ENCODE results near the gene GLDN. TPM values are rescaled to one million over a fixed set of nuclear protein-coding genes. Genes with fewer than 3 reads are reported as not detected.

GLDN gene
- total RNA-seq = 1 to 10 TPM; 1.2 to 1.4 TPM

DNA sequence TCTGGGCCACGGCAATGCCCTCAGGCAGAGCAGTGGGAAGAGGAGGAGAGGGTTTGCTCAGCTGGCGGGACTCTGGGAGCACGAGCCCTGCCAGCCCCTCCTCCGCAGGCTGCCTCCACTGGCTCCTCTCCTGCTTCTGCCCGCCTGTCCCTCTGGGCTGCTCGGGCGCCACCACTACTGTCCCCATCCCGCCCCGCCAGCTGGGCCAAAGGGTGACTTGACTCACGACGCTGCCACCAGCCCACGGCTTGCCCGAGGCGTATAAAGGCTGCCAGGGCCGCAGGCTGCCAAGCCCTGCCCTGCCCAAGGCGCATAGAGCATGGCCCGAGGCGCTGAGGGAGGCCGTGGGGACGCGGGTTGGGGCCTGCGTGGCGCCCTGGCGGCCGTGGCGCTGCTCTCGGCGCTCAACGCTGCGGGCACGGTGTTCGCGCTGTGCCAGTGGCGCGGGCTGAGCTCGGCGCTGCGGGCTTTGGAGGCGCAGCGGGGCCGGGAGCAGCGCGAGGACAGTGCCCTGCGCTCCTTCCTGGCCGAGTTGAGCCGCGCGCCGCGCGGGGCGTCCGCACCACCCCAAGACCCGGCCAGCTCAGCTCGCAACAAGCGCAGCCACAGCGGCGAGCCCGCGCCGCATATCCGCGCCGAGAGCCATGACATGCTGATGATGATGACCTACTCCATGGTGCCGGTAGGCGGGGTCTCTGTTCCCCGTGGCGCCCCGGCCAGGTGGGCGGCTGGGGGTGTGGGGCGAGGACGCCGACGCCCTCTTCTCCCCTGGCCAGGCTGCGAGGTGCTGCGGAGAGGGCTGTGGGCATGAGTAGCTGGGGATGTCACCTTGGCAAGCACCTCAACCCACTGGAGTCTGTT, at the start of gene GLDN:
Gene GLDN (plus strand): TSS at position 290 of the 861 bp plus-strand sequence. CDS start 30 bp downstream, at position 320.
- H3K4me3 ChIP-seq = peak within 1 kb of the TSS; percentile 18 to 25
- H3K9me3 ChIP-seq = no peaks in the 10 kb centered on the region
- H3K4me1 ChIP-seq (replicated peaks) = no peaks in the 10 kb centered on the region
- intact Hi-C loops (cut with DNase I) = no loop called here
- no peak within 1 kb of the TSS for H3K27ac ChIP-seq
- peaks cover 4% of the 10 kb centered on the region for H3K27me3 ChIP-seq (replicated peaks; ENCODE audit: insufficient read depth)
- WGBS = 24% methylated on average over 16 of the region's 76 CpGs
- no peak for DNase-seq (ENCODE audit: low spot score)
- H3K36me3 ChIP-seq = no peaks in the 10 kb centered on the region
- TF ChIP-seq POLR2A (IDR thresholded peaks at IDR 0.05) = no peak
- TF ChIP-seq POLR2AphosphoS5 (IDR thresholded peaks at IDR 0.05) = no peak
- TF ChIP-seq, protein P1, sequence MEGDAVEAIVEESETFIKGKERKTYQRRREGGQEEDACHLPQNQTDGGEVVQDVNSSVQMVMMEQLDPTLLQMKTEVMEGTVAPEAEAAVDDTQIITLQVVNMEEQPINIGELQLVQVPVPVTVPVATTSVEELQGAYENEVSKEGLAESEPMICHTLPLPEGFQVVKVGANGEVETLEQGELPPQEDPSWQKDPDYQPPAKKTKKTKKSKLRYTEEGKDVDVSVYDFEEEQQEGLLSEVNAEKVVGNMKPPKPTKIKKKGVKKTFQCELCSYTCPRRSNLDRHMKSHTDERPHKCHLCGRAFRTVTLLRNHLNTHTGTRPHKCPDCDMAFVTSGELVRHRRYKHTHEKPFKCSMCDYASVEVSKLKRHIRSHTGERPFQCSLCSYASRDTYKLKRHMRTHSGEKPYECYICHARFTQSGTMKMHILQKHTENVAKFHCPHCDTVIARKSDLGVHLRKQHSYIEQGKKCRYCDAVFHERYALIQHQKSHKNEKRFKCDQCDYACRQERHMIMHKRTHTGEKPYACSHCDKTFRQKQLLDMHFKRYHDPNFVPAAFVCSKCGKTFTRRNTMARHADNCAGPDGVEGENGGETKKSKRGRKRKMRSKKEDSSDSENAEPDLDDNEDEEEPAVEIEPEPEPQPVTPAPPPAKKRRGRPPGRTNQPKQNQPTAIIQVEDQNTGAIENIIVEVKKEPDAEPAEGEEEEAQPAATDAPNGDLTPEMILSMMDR (IDR thresholded peaks at IDR 0.05) = no peak

DNA sequence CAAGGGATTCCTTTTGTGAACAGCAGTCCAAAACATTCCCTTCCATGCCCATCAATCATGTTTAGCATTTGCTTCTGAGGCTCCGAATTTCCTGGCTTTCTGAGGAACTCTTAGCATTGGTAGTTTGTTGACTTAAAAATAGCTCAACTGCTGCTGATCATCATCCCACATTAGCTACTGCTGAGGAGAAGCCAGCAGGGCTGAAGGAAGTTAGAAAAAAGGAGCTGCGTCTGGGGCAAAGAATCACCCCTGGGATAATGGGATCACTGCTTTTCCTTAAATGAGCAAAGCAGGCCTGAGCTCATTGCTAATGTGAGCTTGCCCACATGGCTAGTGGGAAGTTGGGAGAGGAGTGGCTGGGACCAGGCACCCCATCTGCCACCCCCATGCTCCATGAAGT, 42.8 kb upstream of the GLDN start:
- Histone ChIP-seq H3K36me3 (no peaks in the 10 kb centered on the region), H3K27me3 (replicated peaks; ENCODE audit: insufficient read depth) (no peaks in the 10 kb centered on the region), H3K9me3 (no peaks in the 10 kb centered on the region), H3K4me3 (no peak overlapping the region), H3K27ac (no peak overlapping the region), H3K4me1 (replicated peaks) (no peaks in the 10 kb centered on the region)
- TF ChIP-seq POLR2AphosphoS5 (IDR thresholded peaks at IDR 0.05) = no peak
- TF ChIP-seq, protein P1 (IDR thresholded peaks at IDR 0.05) = no peak
- no peak for TF ChIP-seq POLR2A (IDR thresholded peaks at IDR 0.05)
- 78% methylated on average over 2 of the region's 2 CpGs for WGBS
- intact Hi-C loops (cut with DNase I) = no loop called here
- no peak for DNase-seq (ENCODE audit: low spot score)

DNA sequence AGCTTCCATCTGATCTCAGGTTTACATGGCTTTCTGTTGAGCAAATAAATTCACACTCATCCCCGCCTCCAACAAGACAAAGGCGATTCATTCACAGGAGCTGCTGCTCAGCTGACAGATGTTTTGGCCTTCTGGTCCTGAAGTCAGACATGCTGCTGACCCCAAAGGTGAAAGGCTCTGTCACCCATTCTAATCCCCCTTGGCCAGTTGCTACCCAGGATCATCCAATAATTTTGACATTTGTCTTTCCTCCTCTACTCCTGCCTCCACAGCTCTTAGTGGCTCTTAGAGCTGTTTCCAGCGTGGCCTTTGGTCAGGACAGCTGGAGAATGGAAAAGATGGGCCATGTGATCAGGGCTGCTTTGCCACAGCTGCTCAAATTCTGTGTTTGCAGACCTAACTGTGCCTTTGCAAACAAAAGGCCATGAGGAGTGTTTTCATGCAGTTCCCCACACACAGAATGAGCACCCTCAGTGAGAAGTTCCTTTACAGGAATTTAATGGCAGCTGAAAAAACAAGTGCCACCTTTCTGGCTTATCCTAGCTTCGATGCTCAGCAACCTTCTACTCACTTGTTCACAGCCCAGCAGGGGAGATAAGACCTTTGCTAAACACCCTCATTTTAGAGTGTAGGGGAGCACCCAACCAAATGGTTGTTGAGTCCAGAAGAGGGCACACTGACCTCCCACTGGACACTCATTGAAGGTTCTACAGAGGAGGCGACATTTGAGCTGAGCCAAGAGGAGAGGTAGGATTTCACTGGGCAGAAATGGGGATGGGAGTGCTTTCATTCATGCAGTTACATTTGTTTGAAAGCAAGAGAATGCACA, 42.1 kb upstream of the GLDN start:
- no peak for DNase-seq (ENCODE audit: low spot score)
- no peak overlapping the region for H3K4me3 ChIP-seq
- no peaks in the 10 kb centered on the region for H3K4me1 ChIP-seq (replicated peaks)
- H3K36me3 ChIP-seq = no peaks in the 10 kb centered on the region
- no peak overlapping the region for H3K27ac ChIP-seq
- no peaks in the 10 kb centered on the region for H3K9me3 ChIP-seq
- intact Hi-C loops (cut with DNase I) = no loop called here
- WGBS = 76% methylated on average over 5 of the region's 5 CpGs
- no peaks in the 10 kb centered on the region for H3K27me3 ChIP-seq (replicated peaks; ENCODE audit: insufficient read depth)
- TF ChIP-seq, protein P1 (IDR thresholded peaks at IDR 0.05) = no peak
- TF ChIP-seq POLR2AphosphoS5 (IDR thresholded peaks at IDR 0.05) (no peak), POLR2A (IDR thresholded peaks at IDR 0.05) (no peak)

DNA sequence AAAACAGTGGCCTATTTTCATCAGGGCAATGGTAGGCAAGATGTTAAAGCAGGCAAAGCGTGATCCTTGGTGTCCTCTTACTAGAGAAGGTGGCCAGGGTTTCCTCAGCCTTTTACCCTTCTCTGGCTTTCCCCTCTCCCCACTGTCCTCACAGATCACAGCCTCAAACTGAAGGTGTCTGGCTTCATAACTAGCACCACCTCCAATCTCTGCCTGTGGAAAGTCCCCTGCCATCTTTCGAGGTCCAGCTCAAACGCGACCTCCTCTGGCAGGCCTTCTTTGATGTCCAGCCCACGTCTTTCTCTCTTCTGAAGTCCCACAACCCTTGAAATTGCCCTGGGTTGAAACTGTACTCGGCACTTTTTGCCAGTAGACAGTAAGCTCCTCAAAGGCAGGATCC, 39.0 kb upstream of the GLDN start:
- no peak overlapping the region for H3K27ac ChIP-seq

More for the DNA sequence above, 39.0 kb upstream of the GLDN start:
- H3K9me3 ChIP-seq = no peaks in the 10 kb centered on the region
- no peaks in the 10 kb centered on the region for H3K36me3 ChIP-seq
- H3K4me1 ChIP-seq (replicated peaks) = no peaks in the 10 kb centered on the region
- no peak for DNase-seq (ENCODE audit: low spot score)
- 77% methylated on average over 6 of the region's 6 CpGs for WGBS
- H3K27me3 ChIP-seq (replicated peaks; ENCODE audit: insufficient read depth) = peaks cover 2% of the 10 kb centered on the region
- H3K4me3 ChIP-seq = no peak overlapping the region
- intact Hi-C loops (cut with DNase I) = no loop called here
- TF ChIP-seq, protein P1 (IDR thresholded peaks at IDR 0.05) = no peak
- no peak for TF ChIP-seq POLR2AphosphoS5 (IDR thresholded peaks at IDR 0.05)
- no peak for TF ChIP-seq POLR2A (IDR thresholded peaks at IDR 0.05)

All from prostate gland (tissue), 2 donors.